Keratinocyte (primary cell): ENCODE data around the gene LRCH2. TPM values are rescaled to one million over a fixed set of nuclear protein-coding genes. Genes with fewer than 3 reads are reported as not detected.

Source experiments
- DNase-seq: peaks from one replicate; pipeline ENCODE4 v3.0.0-alpha.2; 2011; ENCODE audit warnings: low read depth, missing footprints, low spot score
- FAIRE-seq: peaks from 2 replicates; lab custom pipeline; 2011; peaks lifted over from hg19 to GRCh38; lab: Jason Lieb, UNC
- H2AFZ ChIP-seq: 2 replicates; pipeline ENCODE4 v1.6.0; 2012; ENCODE audit warnings: low read length, control low read depth, inconsistent platforms; ENCODE audit not compliant: control insufficient read depth
- H3K27ac ChIP-seq: 2 replicates; pipeline ENCODE4 v1.5.1; 2011; ENCODE audit warnings: low read length; ENCODE audit not compliant: control insufficient read depth, insufficient read depth
- H3K27me3 ChIP-seq: 3 replicates; pipeline ENCODE4 v1.6.0; 2011; ENCODE audit warnings: low read length; ENCODE audit not compliant: control insufficient read depth, insufficient read depth; ENCODE audit errors: extremely low read depth
- H3K36me3 ChIP-seq, 2 experiments: 2 replicates in 1 of 2; 3 replicates in 1 of 2; pipeline ENCODE4 v1.5.1; 2011; ENCODE audit warnings: low read length in 2 of 2, mild to moderate bottlenecking in 1 of 2; ENCODE audit not compliant: control insufficient read depth in 2 of 2, insufficient read depth in 2 of 2; ENCODE audit errors: extremely low read depth in 1 of 2
- H3K4me1 ChIP-seq: 3 replicates; pipeline ENCODE4 v1.5.1; 2011; ENCODE audit warnings: low read length; ENCODE audit not compliant: control insufficient read depth, insufficient read depth; ENCODE audit errors: extremely low read depth
- H3K4me2 ChIP-seq: 3 replicates; pipeline ENCODE4 v1.6.0; 2011; ENCODE audit warnings: low read depth, low read length; ENCODE audit not compliant: control insufficient read depth, insufficient read depth; ENCODE audit errors: extremely low read depth
- H3K4me3 ChIP-seq, 3 experiments: fragments of 200-600 bp in 1 of 3; sonication (generic) in 1 of 3; 2 replicates in 2 of 3; 3 replicates in 1 of 3; pipeline ENCODE4 v1.5.1; 2011 to 2016; ENCODE audit warnings: low read length in 3 of 3, mild to moderate bottlenecking in 3 of 3, control low read depth in 2 of 3, inconsistent platforms in 1 of 3, low read depth in 1 of 3, mixed read lengths in 1 of 3, mixed run types in 1 of 3, moderate library complexity in 1 of 3; ENCODE audit not compliant: control insufficient read depth in 2 of 3, insufficient read depth in 2 of 3; ENCODE audit errors: extremely low read depth in 1 of 3
- H3K79me2 ChIP-seq: 2 replicates; pipeline ENCODE4 v1.6.0; 2012; ENCODE audit warnings: low read length; ENCODE audit not compliant: control insufficient read depth, insufficient read depth
- H3K9ac ChIP-seq: 3 replicates; pipeline ENCODE4 v1.6.0; 2011; ENCODE audit warnings: low read length; ENCODE audit not compliant: control insufficient read depth, insufficient read depth; ENCODE audit errors: extremely low read depth
- H3K9me1 ChIP-seq: 3 replicates; pipeline ENCODE4 v1.6.0; 2011; ENCODE audit warnings: low read length; ENCODE audit not compliant: control insufficient read depth, insufficient read depth; ENCODE audit errors: extremely low read depth
- H3K9me3 ChIP-seq: 2 replicates; pipeline ENCODE4 v1.5.1; 2012; ENCODE audit warnings: low read depth, low read length; ENCODE audit not compliant: control insufficient read depth
- H4K20me1 ChIP-seq: 3 replicates; pipeline ENCODE4 v1.6.0; 2011; ENCODE audit warnings: low read length; ENCODE audit not compliant: control insufficient read depth, insufficient read depth; ENCODE audit errors: extremely low read depth
- CTCF ChIP-seq, 3 experiments: IDR thresholded peaks in 1 of 3; conservative IDR thresholded peaks in 1 of 3; optimal IDR thresholded peaks in 1 of 3; 2 replicates in 2 of 3; 3 replicates in 1 of 3; pipeline versions ENCODE3 to v1.5.1; 2011; ENCODE audit warnings: low read length in 3 of 3, mild to moderate bottlenecking in 3 of 3, moderate library complexity in 2 of 3, control low read depth in 1 of 3, inconsistent platforms in 1 of 3; ENCODE audit not compliant: insufficient read depth in 2 of 3; ENCODE audit errors: extremely low read depth in 1 of 3
- EZH2 ChIP-seq: IDR thresholded peaks from one replicate; pipeline ENCODE4 v1.6.1; 2012; ENCODE audit warnings: inconsistent platforms, mild to moderate bottlenecking, low read length, moderate library complexity
- dilution Hi-C: fragments of 300-500 bp; cut with MboI; formaldehyde crosslinking; loops from one replicate; pipeline ENCODE4 v1.7.0; 2020; ENCODE audit warnings: low sequenced_read_pairs; ENCODE audit not compliant: extremely low pct_ligation_motif_present
- polyA plus RNA-seq, 5 experiments: library from polyadenylated mRNA; depleted of rRNA in 3 of 5; stranded (reverse) in 3 of 5; stranded (forward) in 1 of 5; unstranded in 1 of 5; fragments of >200 nt; gene quantifications; 1 replicate in 1 of 5; 2 replicates in 3 of 5; 3 replicates in 1 of 5; pipeline versions ENCODE4 v1.2.1 to v1.2.3, GENCODE V29; 2011 to 2012; ENCODE audit warnings: missing spikeins in 2 of 5, low read depth in 1 of 5, low replicate concordance in 1 of 5

LRCH2 gene
- polyA plus RNA-seq, 1 donor (not counting 4 experiments of a cell fraction or from before 2014, with no cell fraction given), result not detected

GRCh38 chrX:115174548-115174947 lies 59.3 kb downstream of the LRCH2 start:
- no peak for FAIRE-seq

GRCh38 chrX:115173181-115173580 lies 60.7 kb downstream of the LRCH2 start:
- no peak overlapping the region for H2AFZ ChIP-seq
- FAIRE-seq, result no peak
- DNase-seq, result no peak
- no peaks in the 10 kb centered on the region for H4K20me1 ChIP-seq
- dilution Hi-C loops, result no loop called here
- no peak overlapping the region for H3K4me3 ChIP-seq
- H3K4me1 ChIP-seq, result no peaks in the 10 kb centered on the region
- H3K9me3 ChIP-seq, result no peaks in the 10 kb centered on the region
- H3K36me3 ChIP-seq, result no peaks in the 10 kb centered on the region
- no peaks in the 10 kb centered on the region for H3K27me3 ChIP-seq
- TF ChIP-seq EZH2 (no peak), CTCF (optimal IDR thresholded peaks at IDR 0.05 in 1 of 3, IDR thresholded peaks at IDR 0.05 in 1 of 3, conservative IDR thresholded peaks at IDR 0.05 in 1 of 3; ENCODE audit: extremely low read depth in 1 of 3, insufficient read depth in 2 of 3, low read length in 3 of 3) (no peak)
- H3K9ac ChIP-seq, result no peak overlapping the region
- no peak overlapping the region for H3K27ac ChIP-seq
- H3K9me1 ChIP-seq, result no peaks in the 10 kb centered on the region
- no peaks in the 10 kb centered on the region for H3K79me2 ChIP-seq
- no peak overlapping the region for H3K4me2 ChIP-seq

More at GRCh38 chrX:115174548-115174947, 59.3 kb downstream of the LRCH2 start:
- Histone ChIP-seq H3K9me1 (no peaks in the 10 kb centered on the region), H3K4me3 (no peak overlapping the region), H3K36me3 (no peaks in the 10 kb centered on the region), H3K79me2 (no peaks in the 10 kb centered on the region), H3K4me1 (no peaks in the 10 kb centered on the region), H3K9ac (no peak overlapping the region), H3K27me3 (no peaks in the 10 kb centered on the region), H4K20me1 (no peaks in the 10 kb centered on the region), H3K9me3 (no peaks in the 10 kb centered on the region), H3K27ac (no peak overlapping the region), H2AFZ (no peak overlapping the region), H3K4me2 (no peak overlapping the region)
- DNase-seq, result no peak
- TF ChIP-seq CTCF (optimal IDR thresholded peaks at IDR 0.05 in 1 of 3, IDR thresholded peaks at IDR 0.05 in 1 of 3, conservative IDR thresholded peaks at IDR 0.05 in 1 of 3; ENCODE audit: extremely low read depth in 1 of 3, insufficient read depth in 2 of 3, low read length in 3 of 3) (no peak), EZH2 (no peak)
- dilution Hi-C loops, result no loop called here
